GM12878 (cell line): ENCODE results near the gene RBMX. TPM values are rescaled to one million over a fixed set of nuclear protein-coding genes. Genes with fewer than 3 reads are reported as not detected.

Experiments used
- ATAC-seq: fragments of 200-7000 bp; cut with Tn5 transposase; 3 replicates; pipeline ENCODE4 v1.9.1; 2020; ENCODE audit warnings: mild to moderate bottlenecking, moderate library complexity
- BruUV-seq: library from RNA; stranded (reverse); fragments of 400-500 nt; replicated peaks from 2 replicates; lab custom pipeline; 2021; lab: Mats Ljungman, UMichigan
- CTCF ChIA-PET: fragments of 300-600 bp; sonication (Branson Sonifier 250); formaldehyde crosslinking; extraction: SDS; loops from one replicate; lab custom pipeline; 2021; ENCODE audit warnings: inconsistent platforms; lab: Yijun Ruan, JAX
- POLR2A ChIA-PET: fragments of 350-600 bp; formaldehyde crosslinking; extraction: SDS; loops from one replicate; lab custom pipeline; 2021; ENCODE audit warnings: inconsistent platforms; lab: Charles Lee
- RAD21 ChIA-PET: fragments of 300-600 bp; sonication (Branson Sonifier 250); formaldehyde crosslinking; loops from one replicate; lab custom pipeline; 2023; ENCODE audit warnings: antibody characterized with exemption; ENCODE audit not compliant: unreplicated experiment; lab: Charles Lee
- SMC1A ChIA-PET: fragments of 300-600 bp; sonication (Branson Sonifier 250); formaldehyde crosslinking; loops from one replicate; lab custom pipeline; 2023; ENCODE audit not compliant: unreplicated experiment, uncharacterized antibody; lab: Charles Lee
- DNase-seq: peaks from one replicate; pipeline ENCODE4 v3.0.0-alpha.2; 2011; ENCODE audit warnings: low read depth, low spot score
- FAIRE-seq: peaks from 3 replicates; lab custom pipeline; 2011; peaks lifted over from hg19 to GRCh38; lab: Jason Lieb, UNC
- H2AFZ ChIP-seq: 2 replicates; pipeline ENCODE4 v1.6.0; 2011; ENCODE audit warnings: low read depth, low read length, control low read depth; ENCODE audit not compliant: control insufficient read depth
- H3K27ac ChIP-seq: 2 replicates; pipeline ENCODE4 v1.5.1; 2011; ENCODE audit warnings: control low read depth; ENCODE audit not compliant: control insufficient read depth, insufficient read depth
- H3K27me3 ChIP-seq, 2 experiments: replicated peaks in 1 of 2; 2 replicates each; pipeline versions ENCODE4 v1.6.0 to v1.6.1; 2011; ENCODE audit warnings: low read length in 1 of 2; ENCODE audit not compliant: control insufficient read depth in 2 of 2, insufficient read depth in 2 of 2
- H3K36me3 ChIP-seq, 2 experiments: 2 replicates each; pipeline ENCODE4 v1.5.1; 2011; ENCODE audit warnings: low read length in 1 of 2; ENCODE audit not compliant: control insufficient read depth in 2 of 2, insufficient read depth in 2 of 2
- H3K4me1 ChIP-seq: 2 replicates; pipeline ENCODE4 v1.6.1; 2011; ENCODE audit warnings: mild to moderate bottlenecking, low read length, moderate library complexity, mixed read lengths; ENCODE audit not compliant: control insufficient read depth, insufficient read depth
- H3K4me2 ChIP-seq: 2 replicates; pipeline ENCODE4 v1.6.0; 2011; ENCODE audit warnings: control low read depth; ENCODE audit not compliant: control insufficient read depth, insufficient read depth
- H3K4me3 ChIP-seq: fragments of 200-600 bp; sonication (generic); 2 replicates; pipeline ENCODE4 v1.5.1; 2016
- H3K79me2 ChIP-seq: 2 replicates; pipeline ENCODE4 v1.6.0; 2011; ENCODE audit warnings: low read length; ENCODE audit not compliant: control insufficient read depth, insufficient read depth
- H3K9ac ChIP-seq: 2 replicates; pipeline ENCODE4 v1.8.0; 2011; ENCODE audit warnings: low read length, control low read depth, mixed read lengths; ENCODE audit not compliant: control insufficient read depth, insufficient read depth
- H3K9me3 ChIP-seq: replicated peaks from 3 replicates; pipeline ENCODE4 v1.5.1; 2011; ENCODE audit warnings: mild to moderate bottlenecking, low read length; ENCODE audit not compliant: control insufficient read depth, insufficient read depth
- H4K20me1 ChIP-seq: 2 replicates; pipeline ENCODE4 v1.6.0; 2011; ENCODE audit not compliant: control insufficient read depth, insufficient read depth
- ASH2L ChIP-seq: fragments of 300-600, 200-600 bp; sonication (generic); IDR thresholded peaks from 2 replicates; pipeline ENCODE4 v1.6.1; 2017; ENCODE audit warnings: low read depth, mild to moderate bottlenecking, borderline replicate concordance
- ATF7 ChIP-seq: fragments of 450-650 bp; IDR thresholded peaks from 2 replicates; pipeline ENCODE4 v1.6.1; 2016; ENCODE audit warnings: low read depth, mild to moderate bottlenecking
- ETV6 ChIP-seq, 2 experiments: fragments of 450-650 bp in 1 of 2; IDR thresholded peaks in 1 of 2; conservative IDR thresholded peaks in 1 of 2; 2 replicates each; pipeline ENCODE4 v1.6.1; 2014; ENCODE audit warnings: antibody characterized with exemption in 1 of 2, borderline replicate concordance in 1 of 2, low read depth in 1 of 2, mild to moderate bottlenecking in 1 of 2, moderate library complexity in 1 of 2
- HDGF ChIP-seq: fragments of 450-650 bp; IDR thresholded peaks from 2 replicates; pipeline ENCODE4 v1.6.1; 2016; ENCODE audit warnings: antibody characterized with exemption
- IKZF1 ChIP-seq: fragments of 450-650 bp; conservative IDR thresholded peaks from 2 replicates; pipeline ENCODE4 v1.6.1; 2017; ENCODE audit warnings: antibody characterized with exemption, mild to moderate bottlenecking
- IKZF2 ChIP-seq, 2 experiments: fragments of 450-650 bp; IDR thresholded peaks; 2 replicates each; pipeline ENCODE4 v1.6.1; 2017; ENCODE audit warnings: mild to moderate bottlenecking in 2 of 2, moderate library complexity in 2 of 2
- NBN ChIP-seq: fragments of 450-650 bp; IDR thresholded peaks from 2 replicates; pipeline ENCODE4 v1.6.1; 2016
- SPI1 ChIP-seq: IDR thresholded peaks from 2 replicates; pipeline ENCODE4 v1.6.1; 2011; ENCODE audit warnings: low read depth, mild to moderate bottlenecking, low read length, moderate library complexity, borderline replicate concordance; ENCODE audit not compliant: insufficient read depth
- SUZ12 ChIP-seq: fragments of 200-600 bp; sonication (generic); IDR thresholded peaks from one replicate; pipeline ENCODE4 v1.6.1; 2018; ENCODE audit warnings: antibody characterized with exemption, mild to moderate bottlenecking; ENCODE audit not compliant: unreplicated experiment
- TBL1XR1 ChIP-seq: IDR thresholded peaks from 2 replicates; pipeline ENCODE4 v1.6.1; 2012; ENCODE audit warnings: low read depth, low read length, improper control_type of control experiment
- YBX1 ChIP-seq: fragments of 450-650 bp; IDR thresholded peaks from 2 replicates; pipeline ENCODE4 v1.6.1; 2016; ENCODE audit warnings: antibody characterized with exemption
- WGBS: methylation state at CpG from one replicate; pipeline ENCODE4 v1.1.6; 2016; ENCODE audit warnings: low lambda C conversion rate; ENCODE audit not compliant: insufficient replicate concordance, insufficient coverage; ENCODE audit errors: missing lambda C conversion rate; 5-methylcytosine and 5-hydroxymethylcytosine counted together
- in situ Hi-C: fragments of 300-500 bp; cut with MboI; formaldehyde crosslinking; loops from 9 replicates; pipeline ENCODE4 v1.14.3; 2018; ENCODE audit warnings: mixed read lengths
- intact Hi-C: fragments of 100-400 bp; cut with micrococcal nuclease; formaldehyde crosslinking; loops from one replicate; pipeline ENCODE4 v1.14.2; 2022; ENCODE audit not compliant: unreplicated experiment
- polyA plus RNA-seq, 11 experiments: library from polyadenylated mRNA; depleted of rRNA in 4 of 11; unstranded in 6 of 11; stranded (reverse) in 5 of 11; fragments of >200 nt; fragmentation: Nextera tagmentation in 4 of 11; fragmentation: Illumina TruSeq in 1 of 11; extraction: Ambion mirVana in 4 of 11; extraction: Trizol in 1 of 11; gene quantifications; 1 replicate in 1 of 11; 2 replicates in 10 of 11; pipeline versions ENCODE4 v1.2.1 to v1.2.3, GENCODE V29; 2011 to 2016; ENCODE audit warnings: inconsistent platforms in 2 of 11, missing spikeins in 2 of 11, low read depth in 1 of 11
- total RNA-seq, 4 experiments: library from RNA; depleted of rRNA in 3 of 4; stranded (reverse); fragments of >200 nt in 3 of 4; fragmentation: Illumina TruSeq in 1 of 4; extraction: Trizol in 1 of 4; gene quantifications; 2 replicates each; pipeline versions ENCODE4 v1.2.1 to v1.2.3, GENCODE V29; 2013 to 2021

Gene RBMX
- total and polyA plus RNA-seq, 10 of the 15 experiments (the other 5 are each of a cell fraction or from before 2014, with no cell fraction given): 252 to 427 (median 288) TPM

DNA sequence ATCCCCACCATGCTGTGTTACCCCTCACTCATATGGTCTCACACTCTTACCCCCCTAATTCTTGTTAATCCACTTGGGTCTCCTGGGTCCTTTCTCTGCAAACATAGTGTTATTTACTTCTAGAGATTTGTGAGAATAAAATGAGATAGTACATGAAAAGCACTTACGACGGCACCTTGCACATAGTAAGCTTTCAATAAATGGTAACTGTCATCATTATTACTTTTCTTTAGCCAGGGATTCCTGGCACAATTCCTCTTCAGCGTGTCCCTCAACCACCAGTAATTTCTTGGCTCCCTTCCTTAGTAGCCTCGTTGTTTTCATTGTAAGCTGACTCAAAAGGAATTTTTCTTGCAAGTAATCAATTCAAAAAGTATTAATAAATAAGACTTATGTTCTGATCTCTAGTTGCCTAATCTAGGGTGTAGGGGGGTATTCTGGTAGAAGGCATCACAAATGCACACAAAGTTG lies 30.1 kb upstream of the RBMX start:
- no peaks in the 10 kb centered on the region for H3K9me3 ChIP-seq
- SMC1A ChIA-PET: no interaction called here
- no peaks in the 10 kb centered on the region for H3K27me3 ChIP-seq
- TSS peak; percentile 73 for BruUV-seq
- CTCF ChIA-PET: interaction anchor here (1.0 kb wide), 2 partner anchors 142 to 216 kb away, joined by 3 read pairs; no protein-coding TSS in a partner anchor
- H2AFZ ChIP-seq: peak overlapping the region; percentile 82
- no peak for DNase-seq
- no peaks in the 10 kb centered on the region for H4K20me1 ChIP-seq
- H3K79me2 ChIP-seq: no peaks in the 10 kb centered on the region; the same call in 1 of the 2 replicates
- peak overlapping the region; percentile 76 for H3K4me3 ChIP-seq
- intact Hi-C loops: loop anchor here (1.0 kb wide), 1 partner anchor 30 kb away; the partner anchor contains the start of gene RBMX
- FAIRE-seq: no peak
- no peak overlapping the region for H3K9ac ChIP-seq
- 66% methylated on average over 4 of the region's 4 CpGs for WGBS
- peak overlapping the region; percentile 50; the same call in 1 of the 2 replicates for H3K4me2 ChIP-seq
- in situ Hi-C loops: no loop called here
- H3K27ac ChIP-seq: no peak overlapping the region
- no peak for ATAC-seq
- H3K4me1 ChIP-seq: no peaks in the 10 kb centered on the region; the same call in 1 of the 2 replicates
- no peaks in the 10 kb centered on the region for H3K36me3 ChIP-seq
- RAD21 ChIA-PET: no interaction called here
- POLR2A ChIA-PET: interaction anchor here (1.4 kb wide), 1 partner anchor 30 kb away, joined by 3 read pairs; the partner anchor contains the start of gene RBMX
- TF ChIP-seq SUZ12 (no peak), ETV6 (conservative IDR thresholded peaks at IDR 0.05 in 1 of 2, IDR thresholded peaks at IDR 0.05 in 1 of 2; ENCODE audit: borderline replicate concordance in 1 of 2, low read depth in 1 of 2) (no peak)

DNA sequence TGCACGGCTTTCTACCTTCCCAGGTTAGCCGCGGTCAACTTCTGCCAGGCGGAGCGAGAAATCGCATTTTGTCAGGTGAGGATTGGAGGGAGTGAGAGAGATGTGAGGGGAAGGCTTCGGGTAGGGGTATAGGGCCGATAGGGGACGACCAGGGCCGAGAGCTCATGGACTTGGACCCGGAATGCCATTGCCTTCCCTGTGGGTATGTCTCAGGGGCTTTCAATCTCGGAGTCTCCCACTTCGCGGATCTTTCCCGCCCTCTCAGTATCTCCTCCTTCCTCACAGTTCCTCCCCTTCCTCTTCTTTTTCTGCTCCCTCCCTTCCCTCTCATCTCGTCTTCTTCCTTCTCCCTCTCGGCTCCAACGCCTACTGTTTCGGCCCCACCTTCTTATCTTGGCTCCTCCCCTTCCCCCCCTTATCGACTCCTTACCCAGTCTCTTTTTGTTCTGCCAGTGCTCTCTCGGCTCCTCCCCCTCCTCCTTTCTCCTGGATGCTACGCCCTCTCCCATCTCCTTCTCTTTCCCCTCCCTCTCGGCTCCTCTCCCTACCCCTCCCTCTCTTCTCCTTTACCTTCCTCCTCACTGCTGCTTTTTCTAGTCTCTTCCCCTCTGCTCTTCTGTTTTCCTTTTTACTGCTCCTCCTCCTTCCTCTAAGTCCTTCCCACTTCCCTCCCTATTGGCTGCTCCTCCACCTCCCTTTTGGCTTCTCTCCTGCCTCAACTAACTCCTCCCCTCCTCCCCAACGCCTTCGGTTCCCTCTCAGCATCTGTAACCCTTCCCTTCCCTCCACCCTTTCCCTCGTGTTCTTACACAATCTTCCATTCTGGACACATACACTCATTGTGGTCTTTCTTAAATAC lies 29.4 kb upstream of the RBMX start:
- H4K20me1 ChIP-seq: no peaks in the 10 kb centered on the region
- H3K36me3 ChIP-seq: no peaks in the 10 kb centered on the region
- ChIA-PET POLR2A (interaction anchor here (0.6 to 1.6 kb wide), 4 partner anchors 10 to 195 kb away, joined by 3 to 7 read pairs (median 3); partner anchors contain the start of gene RBMX), CTCF (interaction anchor here (0.6 to 1.0 kb wide), 2 partner anchors 142 to 204 kb away, joined by 3 read pairs; no protein-coding TSS in a partner anchor), SMC1A (no interaction called here), RAD21 (interaction anchor here (1.0 to 1.5 kb wide), 2 partner anchors 29 to 194 kb away, joined by 3 to 4 read pairs; partner anchors contain the start of gene RBMX)
- no peaks in the 10 kb centered on the region; the same call in 1 of the 2 replicates for H3K4me1 ChIP-seq
- H3K9ac ChIP-seq: peak overlapping the region; percentile 36
- intact Hi-C loops: loop anchor here (1.0 to 5.0 kb wide), 2 partner anchors 30 to 128 kb away; partner anchors contain the start of genes ARHGEF6 and RBMX
- BruUV-seq: no TSS peak
- TF ChIP-seq TBL1XR1 (no peak), ASH2L (no peak), HDGF (peak; percentile 98), IKZF2 (IDR thresholded peaks at IDR 0.05) (peak in 1 of 2 experiments; percentile 48; a peak in 1 of 4 replicates), IKZF1 (0 out of 2 replicates have a peak, but pooled peaks have one; percentile 8), NBN (peak; percentile 89), ATF7 (0 out of 2 replicates have a peak, but pooled peaks have one; percentile 22), YBX1 (0 out of 2 replicates have a peak, but pooled peaks have one; percentile 20), SPI1 (peak; percentile 49; the same call in 1 of the 2 replicates)
- H3K4me2 ChIP-seq: peak overlapping the region; percentile 59
- peak overlapping the region; percentile 76 for H3K4me3 ChIP-seq
- peak overlapping the region; percentile 82 for H2AFZ ChIP-seq
- in situ Hi-C loops: no loop called here
- peak overlapping the region; percentile 56 for H3K27ac ChIP-seq
- no peaks in the 10 kb centered on the region; the same call in 1 of the 2 replicates for H3K79me2 ChIP-seq
- peak; percentile 87 for ATAC-seq
- peak; percentile 56 for DNase-seq
- peak; percentile 86 for FAIRE-seq
- 30% methylated on average over 24 of the region's 26 CpGs for WGBS
- no peaks in the 10 kb centered on the region for H3K27me3 ChIP-seq
- no peaks in the 10 kb centered on the region for H3K9me3 ChIP-seq
